Measurements from ENCODE around the gene COPA. TPM values are rescaled to one million over a fixed set of nuclear protein-coding genes. Genes with fewer than 3 reads are reported as not detected.
A peak's percentile ranks its signal among the peaks of the same experiment; 100 is the strongest.

COPA gene
- total RNA-seq, 1 experiment from 2014 or later = 118 TPM

GRCh38 chr1:160258177-160258798 lies 84.8 kb downstream of the COPA start:
- Mint-ChIP-seq H3K27me3 (ENCODE audit: low read depth) (no peaks in the 10 kb centered on the region), H3K9me3 (no peaks in the 10 kb centered on the region), H3K36me3 (ENCODE audit: insufficient read depth in 1 of 3, low read depth in 3 of 3) (peaks cover 9 to 32% (median 23%) of the 10 kb centered on the region in 3 experiments), H3K4me1 (peaks cover 25 to 28% of the 10 kb centered on the region in 2 experiments), H3K27ac (peak overlapping the region in 1 of 3 experiments; percentile 49; a peak in 1 of 7 replicates), H3K4me3 (no peak overlapping the region)
- Histone ChIP-seq H3K4me2 (ENCODE audit: insufficient read depth, insufficient read length, low read length) (no peak overlapping the region), H4K20me1 (ENCODE audit: control insufficient read depth, insufficient read depth, insufficient read length) (no peaks in the 10 kb centered on the region), H4K5ac (ENCODE audit: insufficient read length, low read depth, low read length) (no peak overlapping the region), H3K4me1 (ENCODE audit: insufficient read depth, low read length) (0 out of 2 replicates have a peak, but pooled peaks cover 2% of the 10 kb centered on the region), H2BK12ac (ENCODE audit: insufficient read length, low read depth, low read length) (no peak overlapping the region), H3K23ac (ENCODE audit: insufficient read length, low read depth, low read length) (no peak overlapping the region), H2AFZ (ENCODE audit: low read length) (no peak overlapping the region), H2BK20ac (ENCODE audit: low read depth, low read length, poor library complexity, severe bottlenecking) (no peak overlapping the region), H3K79me1 (ENCODE audit: insufficient read depth, low read depth, low read length, poor library complexity, severe bottlenecking) (peaks cover 2% of the 10 kb centered on the region), H3K9me3 (ENCODE audit: control insufficient read depth, low read depth, low read length) (no peaks in the 10 kb centered on the region), H3K18ac (ENCODE audit: insufficient read length, low read depth, low read length) (no peak overlapping the region), H2BK15ac (ENCODE audit: low read depth, low read length) (no peak overlapping the region), H3T11ph (ENCODE audit: low read length) (no peak overlapping the region), H3K79me2 (ENCODE audit: insufficient read depth, low read length) (peaks cover 6% of the 10 kb centered on the region), H3K56ac (ENCODE audit: insufficient read length, low read depth, low read length) (no peak overlapping the region), H4K91ac (ENCODE audit: insufficient read length, low read depth, low read length) (no peak overlapping the region), H2AK5ac (ENCODE audit: insufficient read length, low read length) (no peak overlapping the region), H3K14ac (ENCODE audit: insufficient read depth, low read length) (no peak overlapping the region), H3K9ac (ENCODE audit: extremely low read depth, insufficient read length, low read length) (no peak overlapping the region), H2BK120ac (ENCODE audit: low read depth, low read length, poor library complexity, severe bottlenecking) (no peak overlapping the region), H3K4ac (ENCODE audit: low read depth, low read length) (no peak overlapping the region), H2BK5ac (ENCODE audit: insufficient read length, low read length) (no peak overlapping the region), H3K27me3 (ENCODE audit: insufficient read depth, low read length) (no peaks in the 10 kb centered on the region), H3K27ac (ENCODE audit: insufficient read length, low read depth, low read length) (no peak overlapping the region), H3K23me2 (ENCODE audit: insufficient read length, low read depth, low read length, poor library complexity, severe bottlenecking) (peaks cover 4% of the 10 kb centered on the region), H4K8ac (replicated peaks; ENCODE audit: insufficient read length, low read depth, low read length) (no peak overlapping the region)
- WGBS (ENCODE audit: extremely low coverage, insufficient read length, low lambda C conversion rate) = no CpG with 5 or more reads among the region's 7 CpGs
- DNase-seq = no peak
- no peak for TF ChIP-seq CTCF (conservative IDR thresholded peaks at IDR 0.05)

All from H9 (cell line).